ENCODE results near the gene MTCL1.

DNA sequence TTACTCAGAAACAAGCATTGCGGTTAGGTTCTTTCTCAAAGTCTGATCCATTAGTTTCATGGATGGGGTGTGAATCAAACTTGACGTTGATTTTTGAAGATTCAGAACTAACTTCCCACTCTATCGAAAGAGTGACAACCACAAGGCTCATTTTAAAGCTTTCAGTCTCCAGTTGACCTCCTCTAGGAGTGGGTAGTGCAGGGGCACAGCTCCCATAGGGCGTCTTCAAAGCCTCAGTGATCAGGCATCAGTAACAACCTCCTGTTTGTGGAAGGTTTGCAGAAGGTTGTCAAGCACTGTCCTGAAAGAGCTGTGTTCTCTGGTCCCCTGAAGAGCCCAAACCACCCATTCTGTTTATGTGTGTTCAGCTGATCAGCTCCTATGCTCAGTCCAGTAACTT lies 10.2 kb downstream of the MTCL1 start:
- TF ChIP-seq POLR2A (IDR thresholded peaks at IDR 0.05): no peak
- TF ChIP-seq, protein P1, sequence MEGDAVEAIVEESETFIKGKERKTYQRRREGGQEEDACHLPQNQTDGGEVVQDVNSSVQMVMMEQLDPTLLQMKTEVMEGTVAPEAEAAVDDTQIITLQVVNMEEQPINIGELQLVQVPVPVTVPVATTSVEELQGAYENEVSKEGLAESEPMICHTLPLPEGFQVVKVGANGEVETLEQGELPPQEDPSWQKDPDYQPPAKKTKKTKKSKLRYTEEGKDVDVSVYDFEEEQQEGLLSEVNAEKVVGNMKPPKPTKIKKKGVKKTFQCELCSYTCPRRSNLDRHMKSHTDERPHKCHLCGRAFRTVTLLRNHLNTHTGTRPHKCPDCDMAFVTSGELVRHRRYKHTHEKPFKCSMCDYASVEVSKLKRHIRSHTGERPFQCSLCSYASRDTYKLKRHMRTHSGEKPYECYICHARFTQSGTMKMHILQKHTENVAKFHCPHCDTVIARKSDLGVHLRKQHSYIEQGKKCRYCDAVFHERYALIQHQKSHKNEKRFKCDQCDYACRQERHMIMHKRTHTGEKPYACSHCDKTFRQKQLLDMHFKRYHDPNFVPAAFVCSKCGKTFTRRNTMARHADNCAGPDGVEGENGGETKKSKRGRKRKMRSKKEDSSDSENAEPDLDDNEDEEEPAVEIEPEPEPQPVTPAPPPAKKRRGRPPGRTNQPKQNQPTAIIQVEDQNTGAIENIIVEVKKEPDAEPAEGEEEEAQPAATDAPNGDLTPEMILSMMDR (IDR thresholded peaks at IDR 0.05): no peak
